Vagina (tissue), 2 donors: ENCODE results near the gene C2orf74.

Experiments used
- POLR2A ChIP-seq, 2 donors: fragments of 450-650 bp; IDR thresholded peaks; one replicate each; pipeline ENCODE4 v1.6.1; 2017; ENCODE audit warnings: antibody characterized with exemption in 2 of 2, mild to moderate bottlenecking in 2 of 2, moderate library complexity in 2 of 2
- POLR2AphosphoS5 ChIP-seq, 2 donors: sonication (generic); formaldehyde crosslinking; IDR thresholded peaks; one replicate each; pipeline ENCODE4 v1.9.0; 2017; ENCODE audit warnings: antibody characterized with exemption in 2 of 2, mild to moderate bottlenecking in 2 of 2, low read depth in 1 of 2; ENCODE audit not compliant: insufficient read depth in 1 of 2
- TF ChIP-seq, protein P1 (sequence below), 3 experiments: fragments of 450-650 bp in 2 of 3; fragments of 200-600 bp in 1 of 3; sonication (generic) in 1 of 3; IDR thresholded peaks; one replicate each; pipeline ENCODE4 v1.5.1; 2017 to 2019; ENCODE audit warnings: antibody characterized with exemption in 3 of 3, mild to moderate bottlenecking in 2 of 3, moderate library complexity in 2 of 3

GRCh38 chr2:61116302-61116701, 45.7 kb upstream of the C2orf74 start:
- TF ChIP-seq, protein P1, sequence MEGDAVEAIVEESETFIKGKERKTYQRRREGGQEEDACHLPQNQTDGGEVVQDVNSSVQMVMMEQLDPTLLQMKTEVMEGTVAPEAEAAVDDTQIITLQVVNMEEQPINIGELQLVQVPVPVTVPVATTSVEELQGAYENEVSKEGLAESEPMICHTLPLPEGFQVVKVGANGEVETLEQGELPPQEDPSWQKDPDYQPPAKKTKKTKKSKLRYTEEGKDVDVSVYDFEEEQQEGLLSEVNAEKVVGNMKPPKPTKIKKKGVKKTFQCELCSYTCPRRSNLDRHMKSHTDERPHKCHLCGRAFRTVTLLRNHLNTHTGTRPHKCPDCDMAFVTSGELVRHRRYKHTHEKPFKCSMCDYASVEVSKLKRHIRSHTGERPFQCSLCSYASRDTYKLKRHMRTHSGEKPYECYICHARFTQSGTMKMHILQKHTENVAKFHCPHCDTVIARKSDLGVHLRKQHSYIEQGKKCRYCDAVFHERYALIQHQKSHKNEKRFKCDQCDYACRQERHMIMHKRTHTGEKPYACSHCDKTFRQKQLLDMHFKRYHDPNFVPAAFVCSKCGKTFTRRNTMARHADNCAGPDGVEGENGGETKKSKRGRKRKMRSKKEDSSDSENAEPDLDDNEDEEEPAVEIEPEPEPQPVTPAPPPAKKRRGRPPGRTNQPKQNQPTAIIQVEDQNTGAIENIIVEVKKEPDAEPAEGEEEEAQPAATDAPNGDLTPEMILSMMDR (IDR thresholded peaks at IDR 0.05) = no peak
- TF ChIP-seq POLR2AphosphoS5 (IDR thresholded peaks at IDR 0.05; ENCODE audit: insufficient read depth in 1 of 2, low read depth in 1 of 2) (no peak), POLR2A (IDR thresholded peaks at IDR 0.05) (no peak)
